VCaP (cell line): Measurements from ENCODE around the gene TMEM59L.

Source experiments
- H3K27ac ChIP-seq: fragments of 450-650 bp; 2 replicates; pipeline ENCODE4 v1.5.1; 2017
- TF ChIP-seq, protein P1 (sequence below): fragments of 450-650 bp; conservative IDR thresholded peaks from 2 replicates; pipeline ENCODE4 v1.5.1; 2017; ENCODE audit warnings: mild to moderate bottlenecking, moderate library complexity

The TMEM59L gene

GRCh38 chr19:18604820-18605159 is 7.9 kb upstream of the TMEM59L start:
- TF ChIP-seq, protein P1, sequence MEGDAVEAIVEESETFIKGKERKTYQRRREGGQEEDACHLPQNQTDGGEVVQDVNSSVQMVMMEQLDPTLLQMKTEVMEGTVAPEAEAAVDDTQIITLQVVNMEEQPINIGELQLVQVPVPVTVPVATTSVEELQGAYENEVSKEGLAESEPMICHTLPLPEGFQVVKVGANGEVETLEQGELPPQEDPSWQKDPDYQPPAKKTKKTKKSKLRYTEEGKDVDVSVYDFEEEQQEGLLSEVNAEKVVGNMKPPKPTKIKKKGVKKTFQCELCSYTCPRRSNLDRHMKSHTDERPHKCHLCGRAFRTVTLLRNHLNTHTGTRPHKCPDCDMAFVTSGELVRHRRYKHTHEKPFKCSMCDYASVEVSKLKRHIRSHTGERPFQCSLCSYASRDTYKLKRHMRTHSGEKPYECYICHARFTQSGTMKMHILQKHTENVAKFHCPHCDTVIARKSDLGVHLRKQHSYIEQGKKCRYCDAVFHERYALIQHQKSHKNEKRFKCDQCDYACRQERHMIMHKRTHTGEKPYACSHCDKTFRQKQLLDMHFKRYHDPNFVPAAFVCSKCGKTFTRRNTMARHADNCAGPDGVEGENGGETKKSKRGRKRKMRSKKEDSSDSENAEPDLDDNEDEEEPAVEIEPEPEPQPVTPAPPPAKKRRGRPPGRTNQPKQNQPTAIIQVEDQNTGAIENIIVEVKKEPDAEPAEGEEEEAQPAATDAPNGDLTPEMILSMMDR: no peak
- H3K27ac ChIP-seq: no peak overlapping the region

DNA sequence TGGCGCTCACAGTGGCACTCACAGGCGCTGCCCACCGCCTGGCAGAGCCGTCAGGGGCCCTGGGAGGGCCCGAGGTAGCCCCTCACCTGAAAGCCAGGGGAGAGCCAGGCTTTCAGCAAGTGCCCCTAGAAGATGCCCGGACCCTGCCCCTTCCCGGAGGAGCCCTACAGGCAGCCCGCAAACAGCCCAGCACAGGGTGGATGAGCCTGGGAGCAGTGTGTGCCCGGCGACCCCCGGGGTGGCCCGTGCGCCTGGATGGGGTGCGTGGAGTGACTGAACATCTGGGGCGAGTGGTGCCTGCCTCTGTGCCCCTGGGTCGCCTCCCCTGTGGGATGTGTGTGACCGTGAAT is 7.5 kb upstream of the TMEM59L start:
- no peak overlapping the region for H3K27ac ChIP-seq
- TF ChIP-seq, protein P1: no peak

GRCh38 chr19:18605546-18606280 is 7.0 kb upstream of the TMEM59L start:
- H3K27ac ChIP-seq: no peak overlapping the region
- TF ChIP-seq, protein P1: no peak

- TF ChIP-seq, protein P1: no peak
Observed at GRCh38 chr19:18606281-18607225, 6.1 kb upstream of the TMEM59L start, which contains the start of gene CRLF1. Gene CRLF1 (minus strand): TSS chr19:18606799. CDS start chr19:18606656, 143 bp downstream.

DNA sequence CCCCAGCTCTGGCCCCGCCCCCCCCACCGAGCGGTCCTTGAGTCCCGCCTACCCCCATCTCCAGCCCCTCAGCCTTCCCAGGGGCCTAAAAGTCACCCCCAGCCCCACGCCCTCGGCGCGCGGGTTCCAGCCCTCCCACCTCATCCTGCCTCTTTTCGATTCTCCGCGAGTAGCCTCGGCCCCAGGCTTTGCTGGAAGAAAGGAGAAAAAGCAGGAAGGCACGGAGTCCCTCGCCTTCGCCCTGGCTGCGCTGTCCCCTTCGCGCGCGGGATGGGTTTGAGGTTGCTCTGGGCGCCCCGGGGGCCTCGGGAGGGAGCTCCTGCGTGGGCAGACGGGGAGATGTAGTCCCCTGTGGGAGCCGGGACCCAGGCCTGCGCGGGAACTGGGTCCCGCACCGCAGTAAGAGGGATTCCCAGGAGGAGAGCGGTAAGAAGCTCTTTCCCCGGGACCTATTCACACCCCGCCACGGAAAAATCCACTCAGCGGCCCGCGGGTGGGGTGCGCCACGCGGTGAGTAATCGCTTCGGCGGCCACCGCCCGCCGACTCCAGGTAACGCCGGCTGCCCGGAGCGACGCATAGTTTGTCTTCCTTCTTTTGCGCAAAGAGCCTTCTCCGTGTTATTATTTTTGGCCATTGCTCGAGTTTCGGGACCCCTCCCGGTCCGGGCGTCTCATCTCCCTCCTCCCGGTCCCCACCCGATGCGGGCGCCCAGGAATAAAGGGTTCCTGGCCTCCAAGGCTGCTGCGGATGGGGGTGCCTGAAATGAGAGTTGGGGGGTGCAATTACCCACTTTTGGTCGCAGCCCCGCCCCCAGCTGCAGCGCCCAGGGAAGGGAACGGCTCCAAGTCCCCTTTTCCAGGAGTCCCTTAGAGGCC is 5.2 kb upstream of the TMEM59L start:
- no peak overlapping the region for H3K27ac ChIP-seq
- TF ChIP-seq, protein P1: no peak

More at GRCh38 chr19:18606281-18607225, 6.1 kb upstream of the TMEM59L start, which contains the start of gene CRLF1:
- no peak within 1 kb of the TSS for H3K27ac ChIP-seq

DNA sequence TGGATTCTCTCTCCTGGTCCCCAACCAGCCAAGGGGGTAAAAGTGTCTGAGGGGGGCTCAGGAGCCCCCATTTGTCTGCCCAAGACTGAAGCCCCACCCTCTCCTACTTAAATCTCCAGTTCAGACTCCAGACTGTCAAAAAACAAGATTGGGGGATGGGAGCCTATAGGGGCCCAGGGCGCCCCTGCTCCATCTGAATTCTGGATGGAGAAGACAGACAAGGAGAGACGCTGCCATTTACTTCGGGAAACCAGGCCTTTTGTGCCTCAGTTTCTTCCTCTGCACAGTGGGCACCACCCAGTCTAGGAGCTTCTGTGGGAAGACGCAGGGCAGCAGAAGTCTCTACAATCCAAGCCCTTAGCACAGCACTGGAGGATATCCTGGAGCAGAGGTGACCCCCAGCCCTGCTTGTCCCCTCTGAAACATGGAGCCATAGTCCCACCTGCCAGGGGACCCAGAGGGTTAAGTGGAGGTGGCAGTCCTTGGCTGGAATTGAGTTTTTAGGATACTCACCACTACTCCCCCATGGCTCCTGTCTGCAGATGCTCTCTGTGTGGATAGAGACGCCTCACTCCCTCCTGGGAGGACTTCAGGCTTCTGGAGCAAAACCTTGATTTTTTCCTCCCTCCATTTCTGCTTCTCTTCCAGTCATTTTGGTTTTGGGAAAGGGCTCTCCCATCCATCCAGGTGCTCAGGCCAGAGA is 4.4 kb upstream of the TMEM59L start:
- TF ChIP-seq, protein P1: no peak

More for the DNA sequence above, 4.4 kb upstream of the TMEM59L start:
- H3K27ac ChIP-seq: no peak overlapping the region
